PC-3 (cell line): Measurements from ENCODE around the gene DGKD.

ENCODE experiments used
- CTCF ChIP-seq: fragments of 300-600 bp; sonication (generic); conservative IDR thresholded peaks from 2 replicates; pipeline ENCODE4 v1.5.1; 2017; ENCODE audit warnings: antibody characterized with exemption, low read depth, mild to moderate bottlenecking, low read length
- EZH2 ChIP-seq: fragments of 300-600 bp; sonication (generic); IDR thresholded peaks from one replicate; pipeline ENCODE4 v1.6.1; 2017; ENCODE audit warnings: antibody characterized with exemption, mild to moderate bottlenecking, low read length; ENCODE audit not compliant: unreplicated experiment
- EZH2phosphoT487 ChIP-seq: fragments of 300-600 bp; sonication (generic); IDR thresholded peaks from 2 replicates; pipeline ENCODE4 v1.6.1; 2018; ENCODE audit warnings: mild to moderate bottlenecking, antibody characterized with exemption, low read length, borderline replicate concordance

GRCh38 chr2:233384015-233384414 lies 29.7 kb downstream of the DGKD start:
- no peak for TF ChIP-seq CTCF
- TF ChIP-seq EZH2 = no peak
- no peak for TF ChIP-seq EZH2phosphoT487
